Fibroblast of skin of scalp (primary cell): ENCODE data around the gene PCSK2.

Source experiments
- DNase-seq: peaks from one replicate; pipeline ENCODE4 v3.0.0-alpha.2; 2013

PCSK2 gene

GRCh38 chr20:17403461-17403860 is 176.6 kb downstream of the PCSK2 start:
- no peak for DNase-seq

- no peak for DNase-seq
Observed at GRCh38 chr20:17406051-17406590, 179.3 kb downstream of the PCSK2 start.

GRCh38 chr20:17407550-17407949 is 180.7 kb downstream of the PCSK2 start:
- no peak for DNase-seq

- no peak for DNase-seq
Observed at GRCh38 chr20:17417225-17417624, 190.4 kb downstream of the PCSK2 start.

GRCh38 chr20:17418737-17419136 is 191.9 kb downstream of the PCSK2 start:
- DNase-seq: no peak

- no peak for DNase-seq
Observed at GRCh38 chr20:17419479-17420041, 192.7 kb downstream of the PCSK2 start.

GRCh38 chr20:17421493-17421892 is 194.7 kb downstream of the PCSK2 start:
- no peak for DNase-seq

GRCh38 chr20:17423782-17424181 is 196.9 kb downstream of the PCSK2 start:
- no peak for DNase-seq

- DNase-seq: no peak
Observed at GRCh38 chr20:17427638-17428037, 200.8 kb downstream of the PCSK2 start.

- DNase-seq: no peak
Observed at GRCh38 chr20:17430125-17430950, 203.5 kb downstream of the PCSK2 start.

- peak; percentile 64 for DNase-seq
Observed at GRCh38 chr20:17431621-17432364, 205.0 kb downstream of the PCSK2 start.

GRCh38 chr20:17436664-17437063 is 209.8 kb downstream of the PCSK2 start:
- no peak for DNase-seq

GRCh38 chr20:17437251-17437650 is 210.4 kb downstream of the PCSK2 start:
- DNase-seq: no peak

GRCh38 chr20:17438436-17439039 is 211.7 kb downstream of the PCSK2 start:
- no peak for DNase-seq

- no peak for DNase-seq
Observed at GRCh38 chr20:17439616-17440296, 212.9 kb downstream of the PCSK2 start.

GRCh38 chr20:17441745-17442144 is 214.9 kb downstream of the PCSK2 start:
- no peak for DNase-seq

- no peak for DNase-seq
Observed at GRCh38 chr20:17442588-17442987, 215.7 kb downstream of the PCSK2 start.

GRCh38 chr20:17443131-17443858 is 216.5 kb downstream of the PCSK2 start:
- no peak for DNase-seq

- no peak for DNase-seq
Observed at GRCh38 chr20:17444091-17444490, 217.3 kb downstream of the PCSK2 start.

GRCh38 chr20:17445543-17445942 is 218.7 kb downstream of the PCSK2 start:
- no peak for DNase-seq

GRCh38 chr20:17446171-17446570 is 219.3 kb downstream of the PCSK2 start:
- DNase-seq: no peak

GRCh38 chr20:17448071-17448470 is 221.2 kb downstream of the PCSK2 start:
- no peak for DNase-seq
